D721Med (cell line): ENCODE measurements around the gene LKAAEAR1.
A peak's percentile ranks its signal among the peaks of the same experiment; 100 is the strongest.

Experiments used
- DNase-seq: peaks from one replicate; pipeline ENCODE4 v3.0.0; 2011; ENCODE audit warnings: low spot score; ENCODE audit not compliant: insufficient read length
- FAIRE-seq: peaks from 2 replicates; lab custom pipeline; 2011; peaks lifted over from hg19 to GRCh38; lab: Jason Lieb, UNC
- TF ChIP-seq, protein P1 (sequence below): IDR thresholded peaks from 2 replicates; pipeline ENCODE4 v1.5.1; 2012; ENCODE audit warnings: mild to moderate bottlenecking, control low read depth; ENCODE audit not compliant: insufficient read depth; ENCODE audit errors: missing control alignments

LKAAEAR1 gene

DNA sequence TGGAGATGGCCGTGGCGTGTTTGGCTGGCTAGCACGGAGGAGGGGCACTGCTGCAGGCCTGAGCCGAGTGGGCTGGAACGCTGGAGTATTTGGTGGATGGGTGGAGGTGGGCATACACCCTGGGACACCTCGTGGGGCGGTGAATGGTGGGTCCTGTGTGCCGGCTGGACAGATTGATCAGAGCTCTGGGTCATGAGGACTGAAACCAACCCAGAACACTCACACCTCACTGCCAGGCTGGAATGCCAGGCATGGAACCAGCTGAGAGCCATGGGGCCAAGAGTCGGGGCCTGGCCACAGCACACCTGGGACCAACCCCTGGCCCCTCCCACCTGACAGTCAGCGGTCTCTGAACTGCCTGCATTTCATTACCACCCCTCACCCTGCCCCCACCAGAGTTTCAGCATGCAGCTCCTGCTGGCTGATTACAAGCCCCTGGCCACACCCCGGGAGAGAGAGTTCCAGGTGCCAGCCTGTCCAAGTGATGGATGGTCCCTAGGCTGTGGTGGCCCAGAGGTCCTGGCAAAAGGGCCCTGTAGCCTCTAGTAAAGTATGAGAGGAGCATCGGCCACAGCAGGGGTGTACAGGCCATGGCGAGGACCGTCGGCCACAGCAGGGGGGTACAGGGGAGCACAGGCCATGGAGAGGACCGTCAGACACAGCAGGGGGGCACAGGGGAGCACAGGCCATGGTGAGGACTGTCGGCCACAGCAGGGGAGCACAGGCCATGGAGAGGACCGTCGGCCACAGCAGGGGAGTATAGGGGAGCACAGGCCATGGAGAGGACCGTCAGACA lies 19.9 kb upstream of the LKAAEAR1 start:
- TF ChIP-seq, protein P1, sequence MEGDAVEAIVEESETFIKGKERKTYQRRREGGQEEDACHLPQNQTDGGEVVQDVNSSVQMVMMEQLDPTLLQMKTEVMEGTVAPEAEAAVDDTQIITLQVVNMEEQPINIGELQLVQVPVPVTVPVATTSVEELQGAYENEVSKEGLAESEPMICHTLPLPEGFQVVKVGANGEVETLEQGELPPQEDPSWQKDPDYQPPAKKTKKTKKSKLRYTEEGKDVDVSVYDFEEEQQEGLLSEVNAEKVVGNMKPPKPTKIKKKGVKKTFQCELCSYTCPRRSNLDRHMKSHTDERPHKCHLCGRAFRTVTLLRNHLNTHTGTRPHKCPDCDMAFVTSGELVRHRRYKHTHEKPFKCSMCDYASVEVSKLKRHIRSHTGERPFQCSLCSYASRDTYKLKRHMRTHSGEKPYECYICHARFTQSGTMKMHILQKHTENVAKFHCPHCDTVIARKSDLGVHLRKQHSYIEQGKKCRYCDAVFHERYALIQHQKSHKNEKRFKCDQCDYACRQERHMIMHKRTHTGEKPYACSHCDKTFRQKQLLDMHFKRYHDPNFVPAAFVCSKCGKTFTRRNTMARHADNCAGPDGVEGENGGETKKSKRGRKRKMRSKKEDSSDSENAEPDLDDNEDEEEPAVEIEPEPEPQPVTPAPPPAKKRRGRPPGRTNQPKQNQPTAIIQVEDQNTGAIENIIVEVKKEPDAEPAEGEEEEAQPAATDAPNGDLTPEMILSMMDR = no peak
- FAIRE-seq (no peak), DNase-seq (no peak)

DNA sequence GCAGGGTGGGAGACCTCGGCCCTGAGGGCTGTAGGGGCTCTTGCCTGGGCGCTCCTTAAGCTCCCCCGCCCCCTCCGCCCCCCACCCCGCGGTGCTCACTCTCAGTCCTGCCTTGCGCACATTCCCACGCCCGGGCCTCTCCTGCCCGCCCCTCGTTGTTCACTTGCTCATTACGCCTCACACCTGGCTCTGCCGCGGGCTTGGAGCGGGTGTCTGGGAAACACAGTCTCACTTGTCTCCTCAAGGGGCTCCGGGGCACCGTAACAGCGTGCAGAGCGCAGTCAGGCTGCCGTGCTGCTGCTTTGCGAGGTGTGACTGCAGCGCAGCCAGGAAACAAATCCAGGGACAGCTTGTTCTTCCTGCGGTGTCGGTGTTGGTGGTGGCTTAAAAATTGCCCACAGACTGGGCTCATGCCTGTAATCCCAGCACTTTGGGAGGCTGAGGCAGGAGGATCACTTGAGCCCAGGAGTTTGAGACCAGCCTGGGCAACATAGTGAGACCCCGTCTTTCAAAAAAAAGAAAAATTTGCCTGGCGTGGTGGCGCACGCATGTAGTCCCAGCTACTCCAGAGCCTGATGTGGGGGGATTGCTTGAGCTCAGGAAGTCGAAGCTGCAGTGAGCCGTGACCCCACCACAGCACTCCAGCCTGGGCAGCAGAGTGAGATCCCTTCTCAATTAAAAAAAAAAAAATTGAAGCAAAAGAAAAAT lies 18.6 kb upstream of the LKAAEAR1 start:
- FAIRE-seq (no peak), DNase-seq (peak; percentile 51)
- TF ChIP-seq, protein P1 = no peak

DNA sequence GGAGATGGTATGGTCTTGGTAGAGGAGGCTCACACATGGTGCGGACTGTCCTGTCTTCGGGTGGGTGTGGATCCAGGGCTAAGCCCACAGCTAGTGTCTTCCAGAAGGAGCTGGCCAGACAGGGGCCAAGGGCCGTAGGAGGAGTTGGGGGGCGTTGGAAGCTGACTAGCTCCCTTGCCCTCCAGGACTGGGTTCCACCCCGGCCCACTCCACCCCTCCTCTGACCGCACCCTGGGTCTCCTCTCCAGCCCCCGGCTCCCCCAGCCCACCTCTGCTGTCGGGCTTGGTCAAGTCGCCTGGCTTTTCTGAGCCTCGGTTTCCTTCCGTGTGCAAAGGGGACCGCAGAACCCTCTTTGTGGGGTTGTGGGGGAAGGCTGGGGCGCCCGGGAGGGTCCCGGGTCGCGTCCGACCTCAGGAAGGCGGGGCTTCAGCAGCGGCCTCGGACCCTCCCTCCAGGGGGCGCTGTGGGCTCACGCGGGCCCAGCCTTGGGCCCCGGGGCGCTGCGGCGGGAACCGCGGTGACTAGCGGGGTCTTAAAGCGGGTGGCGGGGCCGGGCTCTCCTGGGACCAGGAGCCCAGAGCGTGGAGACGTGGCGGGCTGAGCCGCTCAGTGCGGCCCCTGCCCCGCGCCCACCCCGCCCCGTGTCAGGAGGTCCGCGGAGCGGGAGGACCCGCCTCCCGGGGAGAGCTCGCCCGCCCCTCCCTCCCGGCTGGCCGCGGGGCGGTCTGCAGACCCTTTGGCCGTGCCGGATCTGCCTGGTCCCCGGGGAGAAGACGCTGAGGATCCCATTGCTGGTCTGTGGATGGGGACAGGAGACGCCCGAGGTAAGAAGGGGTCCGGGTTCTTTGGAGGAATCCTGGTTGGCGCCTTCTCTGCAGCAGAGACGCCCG lies 17.8 kb upstream of the LKAAEAR1 start:
- DNase-seq = peak; percentile 88
- no peak for FAIRE-seq
- TF ChIP-seq, protein P1 = peak; percentile 61

DNA sequence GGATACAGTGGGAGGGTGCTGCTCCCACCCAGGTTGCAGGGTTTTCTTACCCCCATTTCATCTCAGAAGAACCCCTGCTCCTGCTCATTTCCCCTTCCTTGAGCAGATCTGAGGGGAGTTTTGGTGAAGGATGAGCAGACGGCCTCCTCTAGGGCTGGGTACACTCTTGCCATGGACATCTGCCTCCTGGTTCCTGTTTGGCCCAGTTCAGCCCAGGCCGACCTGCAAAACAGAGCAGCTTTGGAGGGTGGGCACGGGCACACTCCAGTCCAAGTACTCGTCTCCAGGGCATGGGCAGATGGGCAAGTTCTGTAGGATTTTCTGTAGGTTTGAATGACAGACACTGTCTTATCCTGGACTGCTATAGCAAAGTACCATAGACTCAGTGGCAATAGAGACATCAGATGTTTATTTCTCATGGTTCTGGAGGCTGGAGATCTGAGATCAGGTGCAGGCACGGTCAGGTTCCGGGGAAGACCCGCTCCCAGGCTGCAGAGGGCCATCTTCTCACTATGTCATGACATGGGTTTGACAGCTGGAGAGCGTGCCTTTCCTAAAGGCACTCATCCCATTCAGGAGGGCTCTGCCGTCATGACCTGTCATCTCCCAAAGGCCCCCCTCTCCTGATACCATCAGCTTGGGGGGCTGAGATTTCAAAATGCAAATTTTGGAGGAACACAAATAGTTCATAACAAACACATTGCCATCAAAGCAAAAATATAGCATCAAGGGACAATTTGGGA lies 16.9 kb upstream of the LKAAEAR1 start:
- FAIRE-seq = no peak
- DNase-seq = no peak
- TF ChIP-seq, protein P1 = no peak

DNA sequence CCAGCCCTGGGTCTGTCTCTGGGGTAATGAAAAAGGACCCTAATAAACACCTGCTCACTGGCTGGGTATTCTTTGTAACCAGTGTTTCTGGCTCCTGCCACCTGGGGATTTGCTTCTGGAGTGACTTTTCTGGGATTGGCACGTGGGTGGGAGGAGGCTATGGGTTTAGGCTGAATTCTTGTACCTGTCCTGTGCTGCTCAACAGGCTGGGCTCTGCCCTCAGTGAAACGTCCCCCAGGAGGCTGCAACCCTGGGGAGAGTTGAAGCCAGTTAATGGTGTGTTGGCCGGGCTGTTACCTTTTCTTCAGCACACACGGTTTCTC lies 16.3 kb upstream of the LKAAEAR1 start:
- no peak for DNase-seq
- no peak for FAIRE-seq
- TF ChIP-seq, protein P1 = no peak

DNA sequence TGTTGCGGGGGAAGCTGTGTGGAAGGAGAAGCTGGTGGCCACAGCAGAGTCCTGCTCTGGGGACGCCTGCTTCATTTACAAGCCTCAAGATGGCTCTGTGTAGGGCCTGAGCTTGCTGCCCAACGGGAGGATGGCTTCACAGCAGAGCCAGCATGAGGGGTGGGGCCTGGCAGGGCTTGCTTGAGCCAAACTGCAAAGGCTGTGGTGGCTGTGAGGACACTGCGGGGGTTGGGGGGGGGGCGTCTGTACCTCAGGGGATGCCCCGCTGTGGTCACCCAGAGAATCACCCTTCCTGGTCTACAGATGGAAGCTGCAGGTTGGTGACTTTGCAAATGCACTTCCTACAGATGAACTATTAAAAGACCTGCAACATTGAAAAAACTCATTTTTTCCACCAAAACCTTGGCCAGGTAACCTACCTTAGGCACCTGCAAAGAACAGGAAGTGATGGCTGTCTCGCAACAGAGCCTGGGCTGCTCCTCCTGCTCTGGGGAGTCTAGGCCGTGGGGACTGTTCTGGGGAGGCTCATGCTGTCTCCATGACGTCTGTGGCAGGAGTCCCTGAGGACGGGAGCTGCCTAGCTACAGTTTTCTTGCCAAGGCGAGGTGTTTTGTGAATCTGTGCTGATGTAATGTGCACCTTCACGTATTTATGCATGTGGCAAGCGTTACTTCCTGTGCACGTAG lies 15.8 kb upstream of the LKAAEAR1 start:
- FAIRE-seq (no peak), DNase-seq (no peak)
- TF ChIP-seq, protein P1 = no peak
